ENCODE measurements around the gene PDIA6. TPM values are rescaled to one million over a fixed set of nuclear protein-coding genes. Genes with fewer than 3 reads are reported as not detected.

The PDIA6 gene
- total and polyA plus RNA-seq, 2 donors (not counting 1 experiment from before 2014, with no cell fraction given): 420 to 491 TPM

DNA sequence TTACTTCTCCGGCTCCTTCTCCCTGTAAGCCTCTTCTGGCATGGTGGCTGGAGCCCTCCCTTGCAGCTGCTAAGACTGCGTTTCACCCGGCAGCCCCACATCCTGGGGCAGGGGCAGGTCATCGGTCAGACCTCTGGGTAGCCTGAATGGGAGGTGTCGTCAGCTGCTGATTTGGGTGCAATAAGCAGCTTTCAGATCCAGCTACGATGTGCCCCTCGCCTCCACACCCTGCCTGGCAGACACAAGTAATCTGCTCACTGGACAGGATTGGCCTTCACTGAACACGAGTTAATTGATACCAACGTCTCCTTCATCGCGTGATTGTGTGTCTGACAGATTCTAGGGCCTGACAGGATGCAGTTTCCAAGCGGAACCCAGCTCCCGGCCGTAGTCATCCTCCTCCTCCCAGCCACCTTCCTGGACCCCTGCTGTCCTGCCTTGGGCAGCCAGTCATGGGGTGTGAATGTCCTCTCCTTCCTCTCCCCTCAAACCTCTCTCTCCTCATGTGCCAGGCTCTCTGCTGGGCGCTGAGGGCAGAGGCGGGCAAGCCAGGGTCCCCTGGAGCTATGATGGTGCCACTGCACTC, 18.9 kb upstream of the PDIA6 start:
- Histone ChIP-seq H3K79me2 (ENCODE audit: control insufficient read depth, insufficient read depth, low read length) (no peaks in the 10 kb centered on the region), H3K4me2 (ENCODE audit: extremely low read depth, insufficient read depth, low read length) (no peak overlapping the region), H2AFZ (ENCODE audit: low read length) (no peak overlapping the region), H4K20me1 (ENCODE audit: control insufficient read depth, extremely low read depth, insufficient read depth, low read length) (no peaks in the 10 kb centered on the region), H3K4me1 (ENCODE audit: control insufficient read depth, extremely low read depth, insufficient read depth, low read length) (no peaks in the 10 kb centered on the region), H3K27ac (ENCODE audit: insufficient read depth, low read length) (no peak overlapping the region), H3K4me3 (replicated peaks in 1 of 4; ENCODE audit: control extremely low read depth in 1 of 4, insufficient read depth in 1 of 4, low read depth in 3 of 4, low read length in 4 of 4) (no peak overlapping the region), H3K9ac (ENCODE audit: insufficient read depth, low read length) (no peak overlapping the region), H3K9me3 (ENCODE audit: control insufficient read depth, insufficient read depth, low read depth, low read length) (no peaks in the 10 kb centered on the region), H3K36me3 (ENCODE audit: control insufficient read depth, insufficient read depth, low read length) (no peaks in the 10 kb centered on the region), H3K27me3 (ENCODE audit: control insufficient read depth, insufficient read depth, low read length) (peaks cover 30% of the 10 kb centered on the region)
- TF ChIP-seq, protein P1, sequence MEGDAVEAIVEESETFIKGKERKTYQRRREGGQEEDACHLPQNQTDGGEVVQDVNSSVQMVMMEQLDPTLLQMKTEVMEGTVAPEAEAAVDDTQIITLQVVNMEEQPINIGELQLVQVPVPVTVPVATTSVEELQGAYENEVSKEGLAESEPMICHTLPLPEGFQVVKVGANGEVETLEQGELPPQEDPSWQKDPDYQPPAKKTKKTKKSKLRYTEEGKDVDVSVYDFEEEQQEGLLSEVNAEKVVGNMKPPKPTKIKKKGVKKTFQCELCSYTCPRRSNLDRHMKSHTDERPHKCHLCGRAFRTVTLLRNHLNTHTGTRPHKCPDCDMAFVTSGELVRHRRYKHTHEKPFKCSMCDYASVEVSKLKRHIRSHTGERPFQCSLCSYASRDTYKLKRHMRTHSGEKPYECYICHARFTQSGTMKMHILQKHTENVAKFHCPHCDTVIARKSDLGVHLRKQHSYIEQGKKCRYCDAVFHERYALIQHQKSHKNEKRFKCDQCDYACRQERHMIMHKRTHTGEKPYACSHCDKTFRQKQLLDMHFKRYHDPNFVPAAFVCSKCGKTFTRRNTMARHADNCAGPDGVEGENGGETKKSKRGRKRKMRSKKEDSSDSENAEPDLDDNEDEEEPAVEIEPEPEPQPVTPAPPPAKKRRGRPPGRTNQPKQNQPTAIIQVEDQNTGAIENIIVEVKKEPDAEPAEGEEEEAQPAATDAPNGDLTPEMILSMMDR (conservative IDR thresholded peaks at IDR 0.05 in 1 of 2, IDR thresholded peaks at IDR 0.05 in 1 of 2; ENCODE audit: low read depth in 1 of 2, low read length in 2 of 2): no peak
- TF ChIP-seq EZH2 (IDR thresholded peaks at IDR 0.05; ENCODE audit: low read length, missing control alignments): no peak
- no peak for DNase-seq (ENCODE audit: low read depth in 2 of 2)

- Histone ChIP-seq H3K27ac (ENCODE audit: insufficient read depth, low read length) (no peak overlapping the region), H3K79me2 (ENCODE audit: control insufficient read depth, insufficient read depth, low read length) (no peaks in the 10 kb centered on the region), H2AFZ (ENCODE audit: low read length) (no peak overlapping the region), H3K27me3 (ENCODE audit: control insufficient read depth, insufficient read depth, low read length) (peaks cover 30% of the 10 kb centered on the region), H3K4me2 (ENCODE audit: extremely low read depth, insufficient read depth, low read length) (no peak overlapping the region), H4K20me1 (ENCODE audit: control insufficient read depth, extremely low read depth, insufficient read depth, low read length) (no peaks in the 10 kb centered on the region), H3K36me3 (ENCODE audit: control insufficient read depth, insufficient read depth, low read length) (no peaks in the 10 kb centered on the region), H3K9ac (ENCODE audit: insufficient read depth, low read length) (no peak overlapping the region), H3K4me3 (replicated peaks in 1 of 4; ENCODE audit: control extremely low read depth in 1 of 4, insufficient read depth in 1 of 4, low read depth in 3 of 4, low read length in 4 of 4) (no peak overlapping the region), H3K9me3 (ENCODE audit: control insufficient read depth, insufficient read depth, low read depth, low read length) (no peaks in the 10 kb centered on the region), H3K4me1 (ENCODE audit: control insufficient read depth, extremely low read depth, insufficient read depth, low read length) (no peaks in the 10 kb centered on the region)
- no peak for DNase-seq (ENCODE audit: low read depth in 2 of 2)
- TF ChIP-seq EZH2 (IDR thresholded peaks at IDR 0.05; ENCODE audit: low read length, missing control alignments): no peak
- TF ChIP-seq, protein P1 (conservative IDR thresholded peaks at IDR 0.05 in 1 of 2, IDR thresholded peaks at IDR 0.05 in 1 of 2; ENCODE audit: low read depth in 1 of 2, low read length in 2 of 2): no peak
Observed at GRCh38 chr2:10830641-10831399, 18.2 kb upstream of the PDIA6 start.

GRCh38 chr2:10830203-10830602, 17.6 kb upstream of the PDIA6 start:
- no peak overlapping the region for H3K4me2 ChIP-seq (ENCODE audit: extremely low read depth, insufficient read depth, low read length)
- no peak overlapping the region for H2AFZ ChIP-seq (ENCODE audit: low read length)
- H3K4me1 ChIP-seq (ENCODE audit: control insufficient read depth, extremely low read depth, insufficient read depth, low read length): no peaks in the 10 kb centered on the region
- TF ChIP-seq EZH2 (IDR thresholded peaks at IDR 0.05; ENCODE audit: low read length, missing control alignments): no peak
- TF ChIP-seq, protein P1 (conservative IDR thresholded peaks at IDR 0.05 in 1 of 2, IDR thresholded peaks at IDR 0.05 in 1 of 2; ENCODE audit: low read depth in 1 of 2, low read length in 2 of 2): no peak
- DNase-seq (ENCODE audit: low read depth in 2 of 2): no peak
- H3K79me2 ChIP-seq (ENCODE audit: control insufficient read depth, insufficient read depth, low read length): no peaks in the 10 kb centered on the region
- H3K27me3 ChIP-seq (ENCODE audit: control insufficient read depth, insufficient read depth, low read length): peaks cover 30% of the 10 kb centered on the region
- H3K9me3 ChIP-seq (ENCODE audit: control insufficient read depth, insufficient read depth, low read depth, low read length): no peaks in the 10 kb centered on the region
- no peaks in the 10 kb centered on the region for H4K20me1 ChIP-seq (ENCODE audit: control insufficient read depth, extremely low read depth, insufficient read depth, low read length)
- H3K36me3 ChIP-seq (ENCODE audit: control insufficient read depth, insufficient read depth, low read length): no peaks in the 10 kb centered on the region
- H3K4me3 ChIP-seq (replicated peaks in 1 of 4; ENCODE audit: control extremely low read depth in 1 of 4, insufficient read depth in 1 of 4, low read depth in 3 of 4, low read length in 4 of 4): no peak overlapping the region
- no peak overlapping the region for H3K9ac ChIP-seq (ENCODE audit: insufficient read depth, low read length)
- no peak overlapping the region for H3K27ac ChIP-seq (ENCODE audit: insufficient read depth, low read length)

Data from fibroblast of lung (primary cell).